Measurements from ENCODE around the gene ZNF681. TPM values are rescaled to one million over a fixed set of nuclear protein-coding genes. Genes with fewer than 3 reads are reported as not detected.

The ZNF681 gene
- total and polyA plus RNA-seq, 10 of the 15 experiments (the other 5 are each of a cell fraction or from before 2014, with no cell fraction given) = 0.11 to 0.41 (median 0.24) TPM; not detected in 1

DNA sequence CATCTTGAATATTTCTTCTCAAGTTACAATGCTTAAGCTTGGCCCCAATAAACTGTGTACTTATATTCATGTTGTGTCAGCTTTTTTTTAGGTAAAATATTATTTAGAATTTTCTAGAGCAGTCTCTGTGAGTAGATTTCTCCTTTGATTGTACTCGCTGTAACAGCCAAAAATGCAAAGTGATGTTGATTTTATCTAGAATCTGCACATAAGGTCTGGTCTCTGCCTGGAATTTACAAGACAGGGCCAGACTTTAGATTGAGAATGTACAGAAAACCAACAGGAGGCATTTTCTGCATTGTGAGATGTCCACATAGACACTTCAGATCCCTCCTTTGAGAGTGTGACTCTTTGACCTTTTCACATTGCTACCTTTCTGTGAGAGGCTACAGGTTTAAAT, 43.1 kb upstream of the ZNF681 start:
- Histone ChIP-seq H3K27me3 (replicated peaks in 1 of 2; ENCODE audit: control insufficient read depth in 2 of 2, insufficient read depth in 2 of 2, low read length in 1 of 2) (no peaks in the 10 kb centered on the region), H4K20me1 (ENCODE audit: control insufficient read depth, insufficient read depth) (no peaks in the 10 kb centered on the region), H3K4me1 (ENCODE audit: control insufficient read depth, insufficient read depth, low read length) (no peaks in the 10 kb centered on the region), H2AFZ (ENCODE audit: control insufficient read depth, low read depth, low read length) (no peak overlapping the region), H3K9ac (ENCODE audit: control insufficient read depth, insufficient read depth, low read length) (no peak overlapping the region), H3K36me3 (ENCODE audit: control insufficient read depth in 2 of 2, insufficient read depth in 2 of 2, low read length in 1 of 2) (no peaks in the 10 kb centered on the region), H3K9me3 (replicated peaks; ENCODE audit: control insufficient read depth, insufficient read depth, low read length) (no peaks in the 10 kb centered on the region; the same call in 2 of the 3 replicates), H3K4me3 (no peak overlapping the region), H3K79me2 (ENCODE audit: control insufficient read depth, insufficient read depth, low read length) (no peaks in the 10 kb centered on the region), H3K27ac (ENCODE audit: control insufficient read depth, insufficient read depth) (no peak overlapping the region), H3K4me2 (ENCODE audit: control insufficient read depth, insufficient read depth) (no peak overlapping the region)
- intact Hi-C loops (cut with micrococcal nuclease; ENCODE audit: unreplicated experiment) = no loop called here
- SMC1A ChIA-PET (ENCODE audit: uncharacterized antibody, unreplicated experiment) = no interaction called here
- CTCF ChIA-PET = no interaction called here
- 100% methylated on average over 1 of the region's 1 CpG for WGBS (ENCODE audit: insufficient coverage, insufficient replicate concordance, low lambda C conversion rate, missing lambda C conversion rate)
- POLR2A ChIA-PET = no interaction called here
- BruUV-seq (replicated peaks) = no TSS peak
- no peak for ATAC-seq
- DNase-seq (ENCODE audit: low read depth, low spot score) = no peak
- RAD21 ChIA-PET (ENCODE audit: unreplicated experiment) = no interaction called here
- FAIRE-seq = no peak
- in situ Hi-C loops (cut with MboI) = no loop called here
- no peak for TF ChIP-seq RFX5 (IDR thresholded peaks at IDR 0.05; ENCODE audit: low read depth, low read length)
- TF ChIP-seq, protein P1, sequence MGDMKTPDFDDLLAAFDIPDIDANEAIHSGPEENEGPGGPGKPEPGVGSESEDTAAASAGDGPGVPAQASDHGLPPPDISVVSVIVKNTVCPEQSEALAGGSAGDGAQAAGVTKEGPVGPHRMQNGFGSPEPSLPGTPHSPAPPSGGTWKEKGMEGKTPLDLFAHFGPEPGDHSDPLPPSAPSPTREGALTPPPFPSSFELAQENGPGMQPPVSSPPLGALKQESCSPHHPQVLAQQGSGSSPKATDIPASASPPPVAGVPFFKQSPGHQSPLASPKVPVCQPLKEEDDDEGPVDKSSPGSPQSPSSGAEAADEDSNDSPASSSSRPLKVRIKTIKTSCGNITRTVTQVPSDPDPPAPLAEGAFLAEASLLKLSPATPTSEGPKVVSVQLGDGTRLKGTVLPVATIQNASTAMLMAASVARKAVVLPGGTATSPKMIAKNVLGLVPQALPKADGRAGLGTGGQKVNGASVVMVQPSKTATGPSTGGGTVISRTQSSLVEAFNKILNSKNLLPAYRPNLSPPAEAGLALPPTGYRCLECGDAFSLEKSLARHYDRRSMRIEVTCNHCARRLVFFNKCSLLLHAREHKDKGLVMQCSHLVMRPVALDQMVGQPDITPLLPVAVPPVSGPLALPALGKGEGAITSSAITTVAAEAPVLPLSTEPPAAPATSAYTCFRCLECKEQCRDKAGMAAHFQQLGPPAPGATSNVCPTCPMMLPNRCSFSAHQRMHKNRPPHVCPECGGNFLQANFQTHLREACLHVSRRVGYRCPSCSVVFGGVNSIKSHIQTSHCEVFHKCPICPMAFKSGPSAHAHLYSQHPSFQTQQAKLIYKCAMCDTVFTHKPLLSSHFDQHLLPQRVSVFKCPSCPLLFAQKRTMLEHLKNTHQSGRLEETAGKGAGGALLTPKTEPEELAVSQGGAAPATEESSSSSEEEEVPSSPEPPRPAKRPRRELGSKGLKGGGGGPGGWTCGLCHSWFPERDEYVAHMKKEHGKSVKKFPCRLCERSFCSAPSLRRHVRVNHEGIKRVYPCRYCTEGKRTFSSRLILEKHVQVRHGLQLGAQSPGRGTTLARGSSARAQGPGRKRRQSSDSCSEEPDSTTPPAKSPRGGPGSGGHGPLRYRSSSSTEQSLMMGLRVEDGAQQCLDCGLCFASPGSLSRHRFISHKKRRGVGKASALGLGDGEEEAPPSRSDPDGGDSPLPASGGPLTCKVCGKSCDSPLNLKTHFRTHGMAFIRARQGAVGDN (IDR thresholded peaks at IDR 0.05) = no peak
- TF ChIP-seq, protein P2, sequence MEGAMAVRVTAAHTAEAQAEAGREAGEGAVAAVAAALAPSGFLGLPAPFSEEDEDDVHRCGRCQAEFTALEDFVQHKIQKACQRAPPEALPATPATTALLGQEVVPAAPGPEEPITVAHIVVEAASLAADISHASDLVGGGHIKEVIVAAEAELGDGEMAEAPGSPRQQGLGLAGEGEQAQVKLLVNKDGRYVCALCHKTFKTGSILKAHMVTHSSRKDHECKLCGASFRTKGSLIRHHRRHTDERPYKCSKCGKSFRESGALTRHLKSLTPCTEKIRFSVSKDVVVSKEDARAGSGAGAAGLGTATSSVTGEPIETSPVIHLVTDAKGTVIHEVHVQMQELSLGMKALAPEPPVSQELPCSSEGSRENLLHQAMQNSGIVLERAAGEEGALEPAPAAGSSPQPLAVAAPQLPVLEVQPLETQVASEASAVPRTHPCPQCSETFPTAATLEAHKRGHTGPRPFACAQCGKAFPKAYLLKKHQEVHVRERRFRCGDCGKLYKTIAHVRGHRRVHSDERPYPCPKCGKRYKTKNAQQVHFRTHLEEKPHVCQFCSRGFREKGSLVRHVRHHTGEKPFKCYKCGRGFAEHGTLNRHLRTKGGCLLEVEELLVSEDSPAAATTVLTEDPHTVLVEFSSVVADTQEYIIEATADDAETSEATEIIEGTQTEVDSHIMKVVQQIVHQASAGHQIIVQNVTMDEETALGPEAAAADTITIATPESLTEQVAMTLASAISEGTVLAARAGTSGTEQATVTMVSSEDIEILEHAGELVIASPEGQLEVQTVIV (IDR thresholded peaks at IDR 0.05; ENCODE audit: borderline replicate concordance, partially characterized antibody) = no peak
- no peak for TF ChIP-seq SUPT20H (IDR thresholded peaks at IDR 0.05; ENCODE audit: borderline replicate concordance, control insufficient read depth, low read depth, low read length)
- TF ChIP-seq, protein P3, sequence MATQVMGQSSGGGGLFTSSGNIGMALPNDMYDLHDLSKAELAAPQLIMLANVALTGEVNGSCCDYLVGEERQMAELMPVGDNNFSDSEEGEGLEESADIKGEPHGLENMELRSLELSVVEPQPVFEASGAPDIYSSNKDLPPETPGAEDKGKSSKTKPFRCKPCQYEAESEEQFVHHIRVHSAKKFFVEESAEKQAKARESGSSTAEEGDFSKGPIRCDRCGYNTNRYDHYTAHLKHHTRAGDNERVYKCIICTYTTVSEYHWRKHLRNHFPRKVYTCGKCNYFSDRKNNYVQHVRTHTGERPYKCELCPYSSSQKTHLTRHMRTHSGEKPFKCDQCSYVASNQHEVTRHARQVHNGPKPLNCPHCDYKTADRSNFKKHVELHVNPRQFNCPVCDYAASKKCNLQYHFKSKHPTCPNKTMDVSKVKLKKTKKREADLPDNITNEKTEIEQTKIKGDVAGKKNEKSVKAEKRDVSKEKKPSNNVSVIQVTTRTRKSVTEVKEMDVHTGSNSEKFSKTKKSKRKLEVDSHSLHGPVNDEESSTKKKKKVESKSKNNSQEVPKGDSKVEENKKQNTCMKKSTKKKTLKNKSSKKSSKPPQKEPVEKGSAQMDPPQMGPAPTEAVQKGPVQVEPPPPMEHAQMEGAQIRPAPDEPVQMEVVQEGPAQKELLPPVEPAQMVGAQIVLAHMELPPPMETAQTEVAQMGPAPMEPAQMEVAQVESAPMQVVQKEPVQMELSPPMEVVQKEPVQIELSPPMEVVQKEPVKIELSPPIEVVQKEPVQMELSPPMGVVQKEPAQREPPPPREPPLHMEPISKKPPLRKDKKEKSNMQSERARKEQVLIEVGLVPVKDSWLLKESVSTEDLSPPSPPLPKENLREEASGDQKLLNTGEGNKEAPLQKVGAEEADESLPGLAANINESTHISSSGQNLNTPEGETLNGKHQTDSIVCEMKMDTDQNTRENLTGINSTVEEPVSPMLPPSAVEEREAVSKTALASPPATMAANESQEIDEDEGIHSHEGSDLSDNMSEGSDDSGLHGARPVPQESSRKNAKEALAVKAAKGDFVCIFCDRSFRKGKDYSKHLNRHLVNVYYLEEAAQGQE (IDR thresholded peaks at IDR 0.05; ENCODE audit: low read depth, low read length) = no peak
- TF ChIP-seq EED (IDR thresholded peaks at IDR 0.05; ENCODE audit: low read depth) = no peak
- TF ChIP-seq MXI1 (IDR thresholded peaks at IDR 0.05; ENCODE audit: low read depth, low read length) = no peak
- TF ChIP-seq FOXM1 (IDR thresholded peaks at IDR 0.05; ENCODE audit: low read depth, low read length) = no peak
- no peak for TF ChIP-seq ZNF24 (IDR thresholded peaks at IDR 0.05)
- TF ChIP-seq, protein P4, sequence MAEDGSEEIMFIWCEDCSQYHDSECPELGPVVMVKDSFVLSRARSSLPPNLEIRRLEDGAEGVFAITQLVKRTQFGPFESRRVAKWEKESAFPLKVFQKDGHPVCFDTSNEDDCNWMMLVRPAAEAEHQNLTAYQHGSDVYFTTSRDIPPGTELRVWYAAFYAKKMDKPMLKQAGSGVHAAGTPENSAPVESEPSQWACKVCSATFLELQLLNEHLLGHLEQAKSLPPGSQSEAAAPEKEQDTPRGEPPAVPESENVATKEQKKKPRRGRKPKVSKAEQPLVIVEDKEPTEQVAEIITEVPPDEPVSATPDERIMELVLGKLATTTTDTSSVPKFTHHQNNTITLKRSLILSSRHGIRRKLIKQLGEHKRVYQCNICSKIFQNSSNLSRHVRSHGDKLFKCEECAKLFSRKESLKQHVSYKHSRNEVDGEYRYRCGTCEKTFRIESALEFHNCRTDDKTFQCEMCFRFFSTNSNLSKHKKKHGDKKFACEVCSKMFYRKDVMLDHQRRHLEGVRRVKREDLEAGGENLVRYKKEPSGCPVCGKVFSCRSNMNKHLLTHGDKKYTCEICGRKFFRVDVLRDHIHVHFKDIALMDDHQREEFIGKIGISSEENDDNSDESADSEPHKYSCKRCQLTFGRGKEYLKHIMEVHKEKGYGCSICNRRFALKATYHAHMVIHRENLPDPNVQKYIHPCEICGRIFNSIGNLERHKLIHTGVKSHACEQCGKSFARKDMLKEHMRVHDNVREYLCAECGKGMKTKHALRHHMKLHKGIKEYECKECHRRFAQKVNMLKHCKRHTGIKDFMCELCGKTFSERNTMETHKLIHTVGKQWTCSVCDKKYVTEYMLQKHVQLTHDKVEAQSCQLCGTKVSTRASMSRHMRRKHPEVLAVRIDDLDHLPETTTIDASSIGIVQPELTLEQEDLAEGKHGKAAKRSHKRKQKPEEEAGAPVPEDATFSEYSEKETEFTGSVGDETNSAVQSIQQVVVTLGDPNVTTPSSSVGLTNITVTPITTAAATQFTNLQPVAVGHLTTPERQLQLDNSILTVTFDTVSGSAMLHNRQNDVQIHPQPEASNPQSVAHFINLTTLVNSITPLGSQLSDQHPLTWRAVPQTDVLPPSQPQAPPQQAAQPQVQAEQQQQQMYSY (CRISPR knock-in tag; IDR thresholded peaks at IDR 0.05) = no peak
